Neural progenitor cell (in vitro differentiated cells): Measurements from ENCODE around the gene CHMP4B.

Experiments used
- EZH2phosphoT487 ChIP-seq: fragments of 200-600 bp; sonication (generic); IDR thresholded peaks from 2 replicates; pipeline ENCODE4 v1.6.1; 2017; ENCODE audit warnings: antibody characterized with exemption
- TF ChIP-seq, protein P1 (sequence below): fragments of 200-600 bp; sonication (generic); IDR thresholded peaks from 2 replicates; pipeline ENCODE4 v1.5.1; 2017; ENCODE audit warnings: antibody characterized with exemption, mild to moderate bottlenecking

DNA sequence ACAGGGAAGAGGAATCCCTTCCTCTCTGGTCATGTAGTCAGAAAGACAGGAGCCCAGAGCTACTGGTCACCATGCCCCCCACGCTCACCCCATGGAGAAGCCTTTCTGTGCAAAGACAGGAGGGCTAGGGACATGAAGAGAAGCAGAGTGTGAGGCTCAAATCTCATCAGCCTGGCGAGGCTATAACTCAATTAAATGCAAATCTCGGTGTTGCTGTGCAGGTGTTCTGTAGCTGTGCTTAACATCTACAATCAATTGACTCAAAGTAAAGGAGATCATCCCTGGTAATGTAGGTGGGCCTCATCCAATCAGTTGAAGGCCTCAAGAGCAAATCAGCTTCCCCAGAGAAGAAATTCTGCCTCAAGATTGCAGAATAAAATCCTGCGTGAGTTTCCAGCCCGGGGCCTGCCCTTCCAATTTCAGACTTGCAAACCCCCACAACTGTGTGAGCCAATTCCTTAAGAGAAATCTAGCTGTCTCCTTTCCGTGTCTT lies 64.4 kb downstream of the CHMP4B start:
- TF ChIP-seq, protein P1, sequence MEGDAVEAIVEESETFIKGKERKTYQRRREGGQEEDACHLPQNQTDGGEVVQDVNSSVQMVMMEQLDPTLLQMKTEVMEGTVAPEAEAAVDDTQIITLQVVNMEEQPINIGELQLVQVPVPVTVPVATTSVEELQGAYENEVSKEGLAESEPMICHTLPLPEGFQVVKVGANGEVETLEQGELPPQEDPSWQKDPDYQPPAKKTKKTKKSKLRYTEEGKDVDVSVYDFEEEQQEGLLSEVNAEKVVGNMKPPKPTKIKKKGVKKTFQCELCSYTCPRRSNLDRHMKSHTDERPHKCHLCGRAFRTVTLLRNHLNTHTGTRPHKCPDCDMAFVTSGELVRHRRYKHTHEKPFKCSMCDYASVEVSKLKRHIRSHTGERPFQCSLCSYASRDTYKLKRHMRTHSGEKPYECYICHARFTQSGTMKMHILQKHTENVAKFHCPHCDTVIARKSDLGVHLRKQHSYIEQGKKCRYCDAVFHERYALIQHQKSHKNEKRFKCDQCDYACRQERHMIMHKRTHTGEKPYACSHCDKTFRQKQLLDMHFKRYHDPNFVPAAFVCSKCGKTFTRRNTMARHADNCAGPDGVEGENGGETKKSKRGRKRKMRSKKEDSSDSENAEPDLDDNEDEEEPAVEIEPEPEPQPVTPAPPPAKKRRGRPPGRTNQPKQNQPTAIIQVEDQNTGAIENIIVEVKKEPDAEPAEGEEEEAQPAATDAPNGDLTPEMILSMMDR = no peak
- TF ChIP-seq EZH2phosphoT487 = no peak
